Activated T-helper 2 cell treated with anti-CD3 and anti-CD28 coated beads, Interferon-gamma antibody, Interleukin-2, Interleukin-4, amounts not matched to agents 10 μg/mL and 5 μg/mL and 100 μg/mL, durations not matched to agents 14 hours and 24 hours and 36 hours (primary cell): ENCODE data around the gene SGCB. TPM values are rescaled to one million over a fixed set of nuclear protein-coding genes. Genes with fewer than 3 reads are reported as not detected.

Experiments used
- DNase-seq: peaks from one replicate; pipeline ENCODE4 v3.0.0; 2021; ENCODE audit warnings: low spot score
- H3K27ac Mint-ChIP-seq: one replicate; pipeline ENCODE4 v1.8.0; 2021; ENCODE audit warnings: mixed read lengths
- H3K27me3 Mint-ChIP-seq: one replicate; pipeline ENCODE4 v1.8.0; 2021; ENCODE audit warnings: low read depth, mixed read lengths
- H3K36me3 Mint-ChIP-seq: one replicate; pipeline ENCODE4 v1.8.0; 2021; ENCODE audit warnings: low read depth, mixed read lengths
- H3K4me1 Mint-ChIP-seq: one replicate; pipeline ENCODE4 v1.8.0; 2021; ENCODE audit warnings: low read depth, mixed read lengths
- H3K4me3 Mint-ChIP-seq: one replicate; pipeline ENCODE4 v1.8.0; 2021; ENCODE audit warnings: low read depth, mild to moderate bottlenecking, moderate library complexity, mixed read lengths
- H3K9me3 Mint-ChIP-seq: one replicate; pipeline ENCODE4 v1.8.0; 2021; ENCODE audit warnings: mixed read lengths
- intact Hi-C: fragments of 100-400 bp; cut with micrococcal nuclease; formaldehyde crosslinking; loops from one replicate; pipeline ENCODE4 v1.15.1; 2023
- total RNA-seq: library from RNA; stranded (reverse); gene quantifications from 2 replicates; pipeline ENCODE4 v1.2.3, GENCODE V29; 2022

SGCB gene
- total RNA-seq, 1 donor from 2014 or later = 21.2 TPM

DNA sequence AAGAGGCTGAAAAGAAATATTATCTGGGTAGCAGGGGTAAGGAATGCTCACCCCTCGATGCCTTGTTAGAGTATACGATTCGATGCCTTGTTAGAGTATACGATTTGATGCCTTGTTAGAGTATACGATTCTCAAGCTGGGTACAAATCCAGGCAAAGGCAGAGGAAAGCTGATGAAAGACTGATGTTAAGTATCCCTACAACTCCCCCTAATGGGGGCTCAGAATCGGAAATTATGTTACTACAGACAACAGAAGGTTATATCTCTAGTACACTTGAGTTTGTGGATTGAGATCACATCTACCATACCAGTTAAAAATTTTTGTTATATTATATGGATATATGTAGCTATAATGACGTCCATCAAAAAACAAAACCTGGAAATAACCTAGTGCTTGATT is 22.7 kb downstream of the SGCB start:
- H3K4me3 Mint-ChIP-seq = no peak overlapping the region
- H3K4me1 Mint-ChIP-seq = peaks cover 3% of the 10 kb centered on the region
- no peaks in the 10 kb centered on the region for H3K36me3 Mint-ChIP-seq
- no peaks in the 10 kb centered on the region for H3K9me3 Mint-ChIP-seq
- H3K27me3 Mint-ChIP-seq = no peaks in the 10 kb centered on the region
- intact Hi-C loops = no loop called here
- DNase-seq = no peak
- no peak overlapping the region for H3K27ac Mint-ChIP-seq

GRCh38 chr4:52014903-52015302 is 23.2 kb downstream of the SGCB start:
- H3K27ac Mint-ChIP-seq = no peak overlapping the region
- intact Hi-C loops = no loop called here
- DNase-seq = no peak
- peaks cover 3% of the 10 kb centered on the region for H3K4me1 Mint-ChIP-seq
- H3K36me3 Mint-ChIP-seq = no peaks in the 10 kb centered on the region
- H3K27me3 Mint-ChIP-seq = no peaks in the 10 kb centered on the region
- H3K9me3 Mint-ChIP-seq = no peaks in the 10 kb centered on the region
- H3K4me3 Mint-ChIP-seq = no peak overlapping the region

GRCh38 chr4:52012651-52013050 is 25.4 kb downstream of the SGCB start:
- Mint-ChIP-seq H3K9me3 (no peaks in the 10 kb centered on the region), H3K4me1 (peaks cover 3% of the 10 kb centered on the region), H3K27me3 (no peaks in the 10 kb centered on the region), H3K4me3 (no peak overlapping the region), H3K36me3 (no peaks in the 10 kb centered on the region), H3K27ac (no peak overlapping the region)
- intact Hi-C loops = no loop called here
- no peak for DNase-seq

DNA sequence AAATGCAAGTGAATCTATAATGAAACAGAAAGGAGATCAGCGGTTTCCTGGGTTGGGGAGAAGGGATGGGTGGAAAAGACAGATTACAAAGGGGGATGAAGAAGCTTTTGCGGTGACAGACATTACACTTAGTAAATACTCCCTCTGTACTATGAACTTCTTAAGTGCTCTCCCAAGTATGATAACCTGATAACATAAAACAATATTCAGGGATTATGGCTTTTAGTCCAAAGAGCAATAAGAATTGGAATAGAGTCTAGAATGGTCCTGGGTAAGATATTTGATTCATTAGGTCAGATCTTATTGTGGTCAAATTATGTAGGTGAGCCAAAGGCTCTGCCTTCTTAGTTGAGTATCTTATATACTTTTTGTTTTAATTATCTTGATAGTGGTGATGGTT is 27.1 kb downstream of the SGCB start:
- H3K4me1 Mint-ChIP-seq = peaks cover 3% of the 10 kb centered on the region
- H3K27ac Mint-ChIP-seq = no peak overlapping the region
- H3K9me3 Mint-ChIP-seq = no peaks in the 10 kb centered on the region
- no peak for DNase-seq
- H3K4me3 Mint-ChIP-seq = no peak overlapping the region
- H3K27me3 Mint-ChIP-seq = no peaks in the 10 kb centered on the region
- intact Hi-C loops = no loop called here
- no peaks in the 10 kb centered on the region for H3K36me3 Mint-ChIP-seq

DNA sequence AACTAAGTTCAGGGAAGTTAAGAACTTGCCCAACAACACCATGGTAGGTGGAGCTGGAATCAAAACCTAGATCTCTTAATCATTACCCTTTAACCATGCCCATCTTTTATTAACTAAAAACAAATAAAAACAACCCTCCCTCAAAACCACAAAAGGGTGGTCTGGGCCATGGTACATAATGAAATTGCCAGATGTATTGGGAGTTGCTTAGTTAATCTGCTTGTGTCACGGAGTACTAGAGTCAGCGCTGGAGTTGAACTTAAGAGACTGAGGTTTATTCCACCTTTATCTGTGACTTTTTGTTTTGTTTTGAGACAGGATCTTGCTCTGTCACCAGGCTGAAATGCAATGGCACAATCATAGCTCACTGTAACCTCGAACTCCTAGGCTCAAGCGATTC is 31.2 kb downstream of the SGCB start:
- intact Hi-C loops = no loop called here
- H3K27me3 Mint-ChIP-seq = no peaks in the 10 kb centered on the region
- no peaks in the 10 kb centered on the region for H3K9me3 Mint-ChIP-seq
- no peak overlapping the region for H3K4me3 Mint-ChIP-seq
- no peaks in the 10 kb centered on the region for H3K36me3 Mint-ChIP-seq
- H3K27ac Mint-ChIP-seq = no peak overlapping the region
- no peak for DNase-seq
- H3K4me1 Mint-ChIP-seq = peaks cover 3% of the 10 kb centered on the region

- Mint-ChIP-seq H3K36me3 (no peaks in the 10 kb centered on the region), H3K27me3 (no peaks in the 10 kb centered on the region), H3K4me1 (no peaks in the 10 kb centered on the region), H3K4me3 (no peak overlapping the region), H3K27ac (no peak overlapping the region), H3K9me3 (no peaks in the 10 kb centered on the region)
- no peak for DNase-seq
- intact Hi-C loops = no loop called here
Observed at GRCh38 chr4:52005604-52006273, 32.4 kb downstream of the SGCB start.

DNA sequence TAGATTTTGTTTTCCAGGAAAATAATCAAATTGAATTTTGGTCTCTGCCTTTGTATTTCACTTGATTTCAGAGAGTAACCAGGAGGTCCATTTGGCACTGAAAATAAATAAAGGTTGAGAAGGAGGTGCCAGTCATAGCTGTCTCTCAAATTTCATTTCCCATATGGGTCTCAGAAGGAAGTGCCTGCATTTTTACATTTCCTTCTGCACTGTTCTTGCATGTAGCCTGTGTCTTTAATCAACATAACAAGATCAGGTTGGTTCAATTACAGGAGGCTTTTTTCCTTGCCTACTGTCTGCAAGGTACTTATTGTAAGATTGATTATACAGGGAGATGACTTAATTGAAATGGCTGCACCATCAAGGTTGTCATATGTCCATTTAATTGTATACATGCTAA is 33.7 kb downstream of the SGCB start:
- no peaks in the 10 kb centered on the region for H3K36me3 Mint-ChIP-seq
- no peaks in the 10 kb centered on the region for H3K27me3 Mint-ChIP-seq
- intact Hi-C loops = no loop called here

DNA sequence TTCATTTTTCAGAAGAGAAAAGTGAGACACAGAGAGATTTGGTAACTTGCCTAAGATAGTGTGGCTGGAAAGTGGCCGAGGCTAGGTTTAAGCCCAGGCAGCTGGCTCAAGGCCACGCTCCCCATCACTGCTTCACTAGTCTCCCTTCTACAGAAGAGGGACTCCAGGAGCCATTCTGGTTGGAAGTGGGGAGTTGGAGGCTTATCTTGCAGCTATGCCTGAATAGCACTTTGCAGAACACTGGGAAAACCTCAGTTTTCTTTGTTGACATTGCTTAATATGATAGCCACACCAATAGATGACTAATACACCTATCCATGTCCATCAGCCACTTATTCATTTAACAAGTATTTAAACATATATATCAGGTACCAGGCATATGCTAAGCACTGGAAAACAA is 36.5 kb downstream of the SGCB start:
- Mint-ChIP-seq H3K27me3 (no peaks in the 10 kb centered on the region), H3K27ac (no peak overlapping the region), H3K4me3 (no peak overlapping the region), H3K9me3 (no peaks in the 10 kb centered on the region), H3K4me1 (no peaks in the 10 kb centered on the region), H3K36me3 (no peaks in the 10 kb centered on the region)
- intact Hi-C loops = no loop called here
- no peak for DNase-seq

More for the DNA sequence above, 33.7 kb downstream of the SGCB start:
- Mint-ChIP-seq H3K27ac (no peak overlapping the region), H3K4me1 (no peaks in the 10 kb centered on the region), H3K4me3 (no peak overlapping the region), H3K9me3 (no peaks in the 10 kb centered on the region)
- no peak for DNase-seq

GRCh38 chr4:51999250-51999649 is 38.8 kb downstream of the SGCB start:
- Mint-ChIP-seq H3K27ac (no peak overlapping the region), H3K27me3 (no peaks in the 10 kb centered on the region), H3K4me3 (no peak overlapping the region), H3K9me3 (no peaks in the 10 kb centered on the region), H3K4me1 (no peaks in the 10 kb centered on the region), H3K36me3 (no peaks in the 10 kb centered on the region)
- no peak for DNase-seq
- intact Hi-C loops = no loop called here

DNA sequence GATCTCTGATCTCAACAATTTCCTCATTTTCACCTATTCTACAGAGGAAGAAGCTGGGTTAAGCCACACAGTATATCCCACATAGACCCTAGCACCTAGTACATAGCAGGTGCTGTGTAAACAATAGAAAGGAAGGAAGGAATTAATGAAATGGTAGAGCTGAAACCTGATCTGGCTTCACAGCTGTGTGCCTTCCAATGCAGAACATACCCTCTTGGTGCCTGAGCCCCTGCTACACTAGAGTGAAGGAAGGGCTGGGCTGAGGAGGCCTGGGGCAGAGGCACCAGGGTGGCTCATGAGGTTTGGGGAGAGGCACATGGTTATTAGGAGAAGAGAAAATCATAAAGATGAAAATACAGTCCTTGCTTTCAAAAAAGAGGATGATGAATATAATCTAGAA is 39.3 kb downstream of the SGCB start:
- no peak for DNase-seq
- intact Hi-C loops = no loop called here
- Mint-ChIP-seq H3K36me3 (no peaks in the 10 kb centered on the region), H3K27me3 (no peaks in the 10 kb centered on the region), H3K27ac (no peak overlapping the region), H3K9me3 (no peaks in the 10 kb centered on the region), H3K4me3 (no peak overlapping the region), H3K4me1 (no peaks in the 10 kb centered on the region)

DNA sequence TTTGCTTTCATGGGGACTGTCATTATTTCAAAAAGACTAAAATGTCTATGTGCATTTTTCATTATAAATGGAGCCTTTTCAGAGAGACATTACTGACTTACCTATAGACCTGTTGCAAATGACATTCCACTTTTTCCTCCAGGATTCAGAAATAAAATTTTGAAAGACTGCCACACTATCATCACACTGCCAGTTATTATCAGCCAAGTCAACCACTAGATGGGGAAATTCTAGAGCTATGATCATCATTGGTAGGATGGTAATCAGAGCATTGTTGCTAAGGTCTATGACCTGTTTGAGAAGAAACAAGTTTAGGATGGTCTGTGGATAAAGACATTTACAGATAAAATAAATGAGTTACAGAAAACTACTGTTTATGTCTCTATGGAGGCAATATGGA is 40.5 kb downstream of the SGCB start:
- H3K4me1 Mint-ChIP-seq = no peaks in the 10 kb centered on the region
- no peaks in the 10 kb centered on the region for H3K9me3 Mint-ChIP-seq
- H3K27me3 Mint-ChIP-seq = no peaks in the 10 kb centered on the region
- intact Hi-C loops = no loop called here
- no peaks in the 10 kb centered on the region for H3K36me3 Mint-ChIP-seq
- DNase-seq = no peak
- no peak overlapping the region for H3K4me3 Mint-ChIP-seq
- no peak overlapping the region for H3K27ac Mint-ChIP-seq

DNA sequence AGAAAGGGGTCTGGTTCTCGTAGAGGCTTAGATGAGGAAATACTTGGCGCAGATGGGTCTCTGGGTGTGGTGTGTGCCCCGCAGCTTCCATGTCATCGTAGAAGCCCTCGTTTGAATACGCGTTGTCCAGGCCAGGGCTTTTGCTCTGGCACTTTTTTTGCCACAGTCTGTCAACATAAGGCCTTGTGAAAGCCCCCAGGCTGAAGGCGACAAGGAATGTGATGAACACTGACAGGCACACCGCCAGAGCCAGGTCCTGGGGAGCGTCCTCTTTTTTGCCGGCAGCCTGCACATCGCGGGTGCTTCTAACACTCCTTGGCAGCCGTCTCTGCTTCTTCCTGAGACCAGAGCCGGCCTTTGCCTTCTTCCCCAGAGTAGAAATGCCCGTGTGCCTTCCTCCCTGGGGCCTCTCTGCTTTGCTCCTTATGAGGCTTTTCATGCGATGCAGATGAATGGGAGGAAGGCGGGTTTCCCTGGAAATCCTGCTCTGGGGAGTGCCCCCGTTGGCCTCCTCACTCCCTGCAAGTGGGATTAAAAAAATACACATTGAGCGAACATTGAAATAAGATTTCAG is 42.4 kb downstream of the SGCB start:
- H3K36me3 Mint-ChIP-seq = no peaks in the 10 kb centered on the region
- H3K27me3 Mint-ChIP-seq = no peaks in the 10 kb centered on the region
- H3K27ac Mint-ChIP-seq = no peak overlapping the region
- intact Hi-C loops = no loop called here
- no peak overlapping the region for H3K4me3 Mint-ChIP-seq
- DNase-seq = no peak
- peaks cover 3% of the 10 kb centered on the region for H3K9me3 Mint-ChIP-seq
- no peaks in the 10 kb centered on the region for H3K4me1 Mint-ChIP-seq
